Erythroblast (primary cell): ENCODE results near the gene EIF2B5.
A peak's percentile ranks its signal among the peaks of the same experiment; 100 is the strongest.
"Not testable (repeated sequence)": the region's sequence is repeated elsewhere in the genome, so short reads cannot be mapped to it uniquely, and the experiment has no call there.

Experiments
- DNase-seq, 2 experiments: peaks; one replicate each; lab custom pipeline; 2025; lab: John Stamatoyannopoulos, UW
- GATA1 ChIP-seq: IDR thresholded peaks from 2 replicates; pipeline ENCODE4 v1.6.1; 2011; ENCODE audit warnings: low read depth, mild to moderate bottlenecking, control low read depth, low read length, moderate library complexity
- POLR2A ChIP-seq: IDR thresholded peaks from 2 replicates; pipeline ENCODE4 v1.6.1; 2011; ENCODE audit warnings: mild to moderate bottlenecking, low read length

EIF2B5 gene

GRCh38 chr3:184156522-184156955 is 21.4 kb downstream of the EIF2B5 start:
- TF ChIP-seq POLR2A (no peak), GATA1 (no peak)
- DNase-seq, result no peak

DNA sequence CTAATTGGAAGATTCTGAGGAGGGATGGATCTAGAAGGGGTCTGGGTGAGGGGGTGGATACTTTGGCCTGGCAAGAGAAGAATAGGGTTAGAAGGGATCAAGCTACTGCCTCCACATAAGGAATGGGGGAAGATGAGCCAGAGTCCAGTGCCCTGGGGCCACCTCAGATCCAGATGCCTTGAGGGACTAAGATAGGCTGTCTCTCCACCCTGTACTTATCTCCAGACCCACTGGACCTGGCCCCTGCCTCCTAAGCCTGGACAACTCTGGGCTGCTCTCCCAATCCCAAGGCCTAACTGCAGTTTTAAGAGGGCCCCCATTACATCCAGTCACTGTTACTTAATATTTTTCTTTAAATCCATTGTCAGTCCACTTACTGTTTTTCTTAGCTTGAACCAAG is 22.0 kb downstream of the EIF2B5 start:
- DNase-seq, result peak; percentile 54 to 66
- TF ChIP-seq GATA1, result no peak
- no peak for TF ChIP-seq POLR2A

DNA sequence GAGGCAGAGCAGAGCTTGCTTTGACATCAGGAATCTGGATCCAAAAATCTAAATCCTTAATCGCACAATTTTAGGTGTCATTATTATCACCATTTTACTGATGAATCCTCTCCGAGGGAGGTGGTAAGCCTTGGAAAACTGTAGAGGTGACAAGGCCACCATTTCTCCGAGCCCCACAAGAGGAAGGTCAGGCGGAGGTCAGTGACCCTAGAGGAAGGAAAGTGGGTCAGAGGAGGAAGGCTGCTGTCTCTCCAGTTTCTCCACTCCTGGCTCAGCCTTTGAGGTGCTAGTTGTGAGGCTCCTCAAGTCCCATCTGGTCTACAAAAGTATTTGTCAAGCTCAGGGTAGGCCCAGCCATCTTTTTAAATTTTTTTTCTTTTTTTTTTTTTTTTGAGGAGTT is 23.2 kb downstream of the EIF2B5 start:
- DNase-seq, result no peak
- TF ChIP-seq GATA1 (no peak), POLR2A (no peak)

DNA sequence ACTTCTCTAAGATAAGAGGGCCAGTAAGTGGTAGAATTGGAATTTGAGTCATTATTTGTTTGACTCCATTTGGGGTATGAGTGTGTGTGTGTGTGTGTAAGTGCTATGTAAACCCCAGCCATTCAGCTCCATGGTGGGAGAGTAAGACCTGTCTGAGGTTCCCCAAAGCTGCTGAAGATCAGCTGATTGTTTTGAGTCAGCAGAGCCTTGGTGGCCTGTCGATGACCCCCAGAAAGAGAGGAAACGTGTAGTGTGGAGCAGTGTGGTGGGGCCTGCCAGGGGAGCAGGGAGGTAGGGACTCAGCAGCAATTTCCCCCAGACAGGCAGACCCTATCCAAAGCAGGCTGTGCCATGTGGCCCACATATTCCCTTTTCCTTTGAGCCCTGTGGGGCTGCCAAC is 25.3 kb downstream of the EIF2B5 start:
- DNase-seq, result no peak
- TF ChIP-seq POLR2A (no peak), GATA1 (no peak)

DNA sequence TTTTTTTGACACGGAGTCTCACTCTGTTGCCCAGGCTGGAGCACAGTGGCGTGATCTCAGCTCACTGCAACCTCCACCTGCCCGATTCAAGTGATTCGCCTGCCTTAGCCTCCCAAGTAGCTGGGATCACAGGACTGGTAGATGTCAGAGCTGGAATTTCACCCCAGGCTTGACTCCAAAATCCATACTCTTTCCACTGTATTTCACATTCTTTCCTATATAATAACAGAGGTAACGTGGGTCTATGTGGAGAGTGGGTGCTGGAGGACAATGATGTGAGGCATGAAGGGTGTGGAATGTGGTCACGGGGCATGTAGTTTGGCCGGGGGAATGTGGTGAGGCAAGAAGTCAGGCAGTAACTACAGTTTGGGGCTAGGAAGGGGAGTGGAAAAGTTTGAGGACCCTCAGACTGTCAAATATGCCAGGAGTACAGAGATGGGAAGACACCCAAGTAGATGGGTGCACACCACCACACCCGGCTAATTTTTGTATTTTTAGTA is 27.5 kb downstream of the EIF2B5 start:
- DNase-seq, result not testable (repeated sequence)

DNA sequence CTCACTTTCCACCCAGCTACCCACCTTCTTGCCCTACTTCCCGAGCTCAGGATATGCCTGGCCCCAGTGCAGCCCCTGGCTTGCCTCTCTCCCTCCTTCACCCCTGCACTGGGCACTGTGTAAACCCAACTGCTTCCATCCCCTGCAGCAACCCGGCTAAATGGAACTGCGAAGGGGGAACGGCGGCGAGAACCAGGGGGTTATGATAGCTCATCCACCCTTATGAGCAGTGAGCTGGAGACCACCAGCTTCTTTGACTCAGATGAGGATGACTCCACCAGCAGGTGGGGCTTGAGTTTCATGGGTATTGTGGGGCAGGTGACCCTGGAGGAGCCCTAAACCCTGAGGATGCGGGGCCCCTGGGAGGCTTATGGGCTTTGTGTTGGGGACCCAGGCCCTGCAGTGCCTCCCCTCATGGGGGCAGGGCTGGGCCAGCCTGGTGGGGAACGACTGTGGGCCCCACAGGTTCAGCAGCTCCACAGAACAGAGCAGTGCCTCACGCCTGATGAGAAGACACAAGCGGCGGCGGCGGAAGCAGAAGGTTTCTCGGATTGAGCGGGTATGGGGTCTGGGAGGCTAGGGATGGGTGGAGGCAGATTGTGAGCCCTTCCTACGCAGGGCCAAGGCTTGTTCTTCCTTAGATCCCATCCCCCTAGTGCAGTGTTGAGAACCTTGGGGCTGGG is 29.6 kb downstream of the EIF2B5 start:
- TF ChIP-seq GATA1 (no peak), POLR2A (no peak)
- DNase-seq, result no peak

GRCh38 chr3:184165543-184165942 is 30.4 kb downstream of the EIF2B5 start:
- DNase-seq, result no peak

GRCh38 chr3:184166671-184167070 is 31.5 kb downstream of the EIF2B5 start:
- no peak for DNase-seq
- TF ChIP-seq GATA1, result no peak
- no peak for TF ChIP-seq POLR2A

More at GRCh38 chr3:184165543-184165942, 30.4 kb downstream of the EIF2B5 start:
- TF ChIP-seq GATA1 (no peak), POLR2A (no peak)

GRCh38 chr3:184167786-184168185 is 32.6 kb downstream of the EIF2B5 start:
- DNase-seq, result no peak
- TF ChIP-seq POLR2A (no peak), GATA1 (no peak)

DNA sequence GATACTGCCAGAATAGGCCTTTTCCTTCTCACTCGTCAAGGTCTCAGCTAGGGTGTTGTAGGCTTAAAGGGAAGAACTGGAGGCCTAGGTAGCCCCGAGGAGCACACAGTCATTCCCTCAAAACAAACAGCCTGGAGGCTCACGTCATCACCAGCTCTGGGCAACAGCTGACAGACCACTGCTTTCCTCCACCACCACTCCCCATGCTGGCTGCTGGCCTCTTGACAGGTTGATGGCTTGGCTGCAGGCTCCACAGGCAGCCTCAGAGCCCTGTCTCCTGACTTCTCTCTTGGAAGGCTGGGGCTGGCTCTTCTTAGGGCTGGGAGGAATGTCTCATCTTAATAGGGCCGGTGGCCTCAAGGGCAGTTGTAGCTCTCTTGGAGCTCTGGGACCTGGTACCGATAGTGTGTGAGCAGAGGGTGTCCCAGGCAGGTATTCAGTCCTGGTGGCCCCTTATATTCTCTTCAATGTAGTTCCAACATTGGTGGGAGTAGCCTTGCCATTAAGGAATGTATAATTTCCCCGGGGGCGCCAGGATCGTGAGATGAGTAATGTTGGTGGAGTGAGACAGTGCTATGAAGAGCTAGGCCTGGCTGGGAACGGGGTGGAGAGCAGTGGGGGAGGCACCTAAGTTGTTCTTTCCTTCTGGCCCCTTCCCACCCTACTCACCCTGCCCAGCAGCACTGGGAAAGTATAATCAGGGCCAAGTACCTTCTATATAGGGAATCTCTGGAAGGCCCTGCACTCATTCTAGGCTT is 33.4 kb downstream of the EIF2B5 start:
- TF ChIP-seq POLR2A (no peak), GATA1 (no peak)
- no peak for DNase-seq

DNA sequence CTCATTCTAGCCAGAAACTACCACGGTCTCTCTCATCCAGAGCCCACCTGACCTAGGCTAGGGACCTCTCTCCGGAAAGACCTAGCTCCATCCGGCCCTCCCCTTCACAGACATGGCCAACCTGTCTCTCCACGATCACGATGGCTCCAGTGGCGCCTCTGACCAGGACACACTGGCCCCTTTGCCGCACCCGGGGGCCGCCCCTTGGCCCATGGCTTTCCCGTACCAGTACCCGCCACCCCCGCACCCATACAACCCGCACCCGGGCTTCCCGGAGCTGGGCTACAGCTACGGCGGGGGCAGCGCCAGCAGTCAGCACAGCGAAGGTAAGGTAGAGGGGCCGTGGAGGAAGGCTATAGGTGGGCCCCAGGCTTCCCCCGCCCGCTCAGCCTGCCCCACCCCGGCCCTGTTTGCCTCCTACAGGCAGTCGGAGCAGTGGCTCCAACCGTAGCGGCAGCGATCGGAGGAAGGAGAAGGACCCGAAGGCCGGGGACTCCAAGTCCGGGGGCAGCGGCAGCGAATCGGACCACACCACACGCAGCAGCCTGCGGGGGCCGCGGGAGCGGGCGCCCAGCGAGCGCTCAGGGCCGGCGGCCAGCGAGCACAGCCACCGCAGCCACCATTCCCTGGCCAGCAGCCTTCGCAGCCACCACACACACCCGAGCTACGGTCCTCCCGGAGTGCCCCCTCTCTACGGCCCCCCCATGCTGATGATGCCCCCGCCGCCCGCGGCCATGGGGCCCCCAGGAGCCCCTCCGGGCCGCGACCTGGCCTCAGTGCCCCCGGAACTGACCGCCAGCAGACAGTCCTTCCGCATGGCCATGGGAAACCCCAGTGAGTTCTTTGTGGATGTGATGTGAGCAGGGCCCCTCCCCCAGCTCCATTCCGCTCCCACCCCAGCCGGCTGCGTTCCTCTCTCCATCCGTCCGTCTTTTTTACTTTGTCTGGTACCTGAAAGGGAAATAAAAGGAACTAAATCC is 35.0 kb downstream of the EIF2B5 start:
- TF ChIP-seq POLR2A (no peak), GATA1 (no peak)
- no peak for DNase-seq

DNA sequence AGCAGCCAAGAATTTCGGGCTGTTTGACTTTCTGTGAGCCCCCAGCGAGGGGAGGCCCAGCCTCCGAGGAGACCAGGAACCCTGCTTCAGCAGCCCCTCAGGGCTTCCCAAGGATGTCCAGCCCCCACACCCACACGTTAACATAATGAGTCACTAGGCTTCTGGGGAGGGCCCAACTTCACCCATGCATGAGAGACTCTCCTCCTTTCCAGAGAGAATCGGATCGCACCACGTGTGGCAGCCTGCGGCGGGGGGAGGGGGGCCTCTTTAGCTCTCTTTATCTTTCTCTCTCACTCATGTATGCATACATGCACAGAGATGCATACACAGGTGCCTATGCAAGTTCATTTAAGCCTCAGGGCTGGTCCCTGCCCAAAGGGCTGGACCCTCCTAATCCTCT is 36.4 kb downstream of the EIF2B5 start:
- peak in 1 of 2 experiments; percentile 9 for DNase-seq
- no peak for TF ChIP-seq GATA1
- no peak for TF ChIP-seq POLR2A

- DNase-seq, result no peak
- no peak for TF ChIP-seq GATA1
- TF ChIP-seq POLR2A, result no peak
Observed at GRCh38 chr3:184172681-184173373, 37.7 kb downstream of the EIF2B5 start.
